GM19397 (cell line): ENCODE results near the gene HOXB1.
A peak's percentile ranks its signal among the peaks of the same experiment; 100 is the strongest.
"Not testable (repeated sequence)": the region's sequence is repeated elsewhere in the genome, so short reads cannot be mapped to it uniquely, and the experiment has no call there.

ENCODE experiments used
- ATAC-seq: cut with Tn5 transposase; IDR thresholded peaks from one replicate; pipeline ENCODE4 v1.9.1; 2021; ENCODE audit warnings: mild to moderate bottlenecking, moderate library complexity; ENCODE audit not compliant: unreplicated experiment

Gene HOXB1

DNA sequence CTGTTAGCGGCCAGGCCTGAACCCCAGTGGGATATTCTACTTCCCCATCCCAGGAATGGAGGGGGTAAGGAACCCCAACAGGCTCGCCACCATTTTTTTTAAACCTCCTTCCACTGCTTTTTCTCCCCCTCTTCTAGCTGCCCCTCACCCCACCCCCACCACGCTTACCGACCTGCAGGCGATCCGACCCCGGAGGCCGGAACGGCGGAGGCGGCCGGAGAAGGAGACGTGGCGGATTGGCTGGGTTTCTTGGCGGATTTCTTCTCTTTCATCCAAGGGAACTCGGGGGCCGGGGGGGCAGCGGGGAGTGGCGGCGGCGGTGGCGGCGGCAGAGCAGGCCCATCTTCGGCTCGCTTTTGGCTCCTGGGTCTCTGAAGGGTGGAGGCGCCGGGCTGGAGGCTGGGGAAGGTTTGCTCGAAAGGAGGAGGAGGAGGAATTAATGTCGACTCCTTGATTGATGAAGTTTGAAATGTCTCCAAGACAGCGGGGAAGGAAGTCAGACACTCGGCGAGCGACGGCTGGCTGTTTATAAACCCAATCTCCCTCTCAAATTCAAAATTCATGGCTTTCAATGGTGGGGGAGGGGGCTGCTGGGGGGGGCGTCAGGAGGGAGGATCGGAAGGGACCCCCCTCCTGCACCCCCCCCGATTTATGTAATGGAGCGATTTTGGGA, 13.7 kb upstream of the HOXB1 start:
- ATAC-seq: no peak

GRCh38 chr17:48543854-48544348, 13.1 kb upstream of the HOXB1 start:
- ATAC-seq: no peak

- ATAC-seq: peak; percentile 61
Measured at GRCh38 chr17:48543107-48543853, 12.5 kb upstream of the HOXB1 start.

DNA sequence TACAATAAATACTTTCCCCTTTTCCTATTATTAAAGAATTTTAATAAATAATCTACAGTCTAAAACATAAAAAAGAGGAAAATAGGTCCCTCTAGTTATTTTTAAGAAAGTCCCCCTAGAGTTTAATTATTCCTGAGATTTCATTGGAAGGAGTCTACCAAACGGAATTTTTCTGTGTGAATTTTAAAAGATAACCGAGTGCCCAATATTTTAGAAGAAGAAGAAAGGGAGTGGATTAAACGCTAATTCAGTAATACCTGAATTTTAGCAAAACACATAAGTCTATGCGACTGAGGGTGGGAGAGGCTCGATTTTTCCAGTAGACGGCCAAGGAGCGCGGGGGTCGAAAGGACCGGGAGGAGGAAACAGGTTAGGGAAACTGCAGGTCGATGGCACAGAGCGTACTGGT, 11.9 kb upstream of the HOXB1 start:
- ATAC-seq: no peak

DNA sequence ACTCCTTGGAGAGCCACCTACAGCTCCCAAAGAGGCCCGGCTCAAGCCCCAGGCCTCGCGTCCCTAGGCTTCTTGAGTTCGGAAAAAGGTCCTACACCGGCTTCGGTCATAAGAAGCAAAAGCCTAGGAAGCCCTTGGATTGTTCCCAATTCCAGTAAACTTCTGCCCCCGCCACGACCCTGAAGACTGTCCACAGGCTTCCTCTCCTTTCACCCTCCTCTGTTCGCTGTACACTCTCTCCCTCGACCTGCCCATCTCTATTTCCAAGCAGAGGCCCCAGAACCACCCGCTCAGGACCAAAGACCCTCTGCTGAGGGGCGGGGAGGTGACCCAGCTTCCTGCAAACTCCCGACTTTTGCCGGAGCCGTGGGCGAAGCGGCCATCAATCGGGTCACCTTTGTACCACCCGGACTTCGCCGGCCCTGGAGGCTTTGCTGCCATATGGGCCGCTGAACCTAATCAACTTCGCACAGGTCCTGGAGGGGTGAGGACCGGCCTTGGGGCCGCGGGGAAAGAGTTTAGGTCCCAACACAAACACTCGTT, 11.4 kb upstream of the HOXB1 start:
- no peak for ATAC-seq

GRCh38 chr17:48541577-48542113, 10.8 kb upstream of the HOXB1 start:
- no peak for ATAC-seq

- ATAC-seq: no peak
Measured at GRCh38 chr17:48541036-48541576, 10.3 kb upstream of the HOXB1 start.

GRCh38 chr17:48540213-48540612, 9.4 kb upstream of the HOXB1 start:
- ATAC-seq: no peak

GRCh38 chr17:48539177-48539576, 8.4 kb upstream of the HOXB1 start:
- no peak for ATAC-seq

- ATAC-seq: no peak
Measured at GRCh38 chr17:48537316-48537715, 6.5 kb upstream of the HOXB1 start.

DNA sequence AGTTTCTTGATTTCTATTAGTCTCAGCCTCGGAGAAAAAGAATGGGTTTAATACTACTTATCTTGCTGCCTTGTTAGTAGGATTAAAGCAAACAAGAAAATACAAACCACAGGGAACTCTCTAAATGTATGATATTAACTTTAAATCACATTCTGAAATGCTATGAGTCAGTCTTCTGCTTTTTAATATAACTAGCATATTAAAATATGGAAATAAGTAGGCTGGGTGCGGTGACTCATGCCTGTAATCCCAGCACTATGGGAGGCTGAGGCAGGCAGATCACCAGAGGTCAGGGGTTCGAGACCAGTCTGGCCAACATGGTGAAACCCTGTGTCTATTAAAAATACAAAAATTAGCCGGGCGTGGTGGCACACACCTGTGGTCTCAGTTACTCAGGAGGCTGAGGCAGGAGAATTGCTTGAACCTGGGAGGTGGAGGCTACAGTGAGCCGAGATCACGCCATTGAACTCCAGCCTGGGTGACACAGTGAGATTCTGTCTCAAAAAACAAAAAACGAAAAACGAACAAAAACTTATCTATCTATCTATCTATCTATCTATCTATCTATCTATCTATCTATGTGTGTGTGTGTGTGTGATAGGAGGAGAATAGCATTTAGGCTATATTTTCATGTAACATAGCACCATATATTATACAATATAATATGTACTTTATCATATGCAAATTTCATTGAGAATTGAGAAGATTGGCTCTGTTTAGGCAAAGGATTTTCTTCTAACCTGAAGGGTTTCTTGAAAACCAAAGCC, 5.2 kb upstream of the HOXB1 start:
- not testable (repeated sequence) for ATAC-seq

- no peak for ATAC-seq
Measured at GRCh38 chr17:48532261-48532660, 1.4 kb upstream of the HOXB1 start.

GRCh38 chr17:48530208-48530886, 464 bp downstream of the HOXB1 start:
- ATAC-seq: no peak

DNA sequence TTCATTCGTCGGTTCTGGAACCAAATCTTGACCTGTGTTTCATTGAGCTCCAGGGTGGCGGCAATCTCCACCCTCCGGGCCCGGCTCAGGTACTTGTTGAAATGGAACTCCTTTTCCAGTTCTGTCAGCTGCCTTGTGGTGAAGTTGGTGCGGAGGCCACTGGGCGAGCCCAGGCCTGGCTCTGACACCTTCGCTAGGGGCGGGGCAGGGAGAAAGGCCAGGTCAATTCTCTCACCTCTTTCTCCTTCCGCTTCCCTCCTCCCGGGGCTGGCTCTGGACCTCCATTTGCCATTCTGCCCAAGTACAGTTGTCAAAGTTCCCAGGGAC, 1.2 kb downstream of the HOXB1 start:
- ATAC-seq: no peak

- no peak for ATAC-seq
Measured at GRCh38 chr17:48528936-48529682, 1.7 kb downstream of the HOXB1 start.

- no peak for ATAC-seq
Measured at GRCh38 chr17:48528153-48528935, 2.5 kb downstream of the HOXB1 start.

DNA sequence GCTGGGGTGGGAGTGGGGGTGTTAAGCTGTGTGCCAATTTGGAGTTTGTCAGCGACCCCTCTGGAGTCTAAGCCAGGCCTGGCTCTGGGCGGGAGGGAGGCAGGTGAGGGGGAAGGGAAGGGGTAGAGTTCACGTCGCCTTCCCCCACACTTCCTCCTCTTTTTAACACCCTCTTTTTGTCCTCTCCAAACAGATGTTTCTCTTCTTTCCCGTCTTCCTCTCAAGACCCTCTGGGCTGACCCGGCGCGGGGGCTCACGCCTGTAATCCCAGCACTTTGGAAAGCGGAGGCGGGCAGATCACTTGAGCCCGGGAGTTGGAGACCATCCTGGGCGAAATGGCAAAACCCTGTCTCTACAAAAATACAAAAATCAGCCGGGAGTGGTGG, 3.3 kb downstream of the HOXB1 start:
- ATAC-seq: no peak

- ATAC-seq: no peak
Measured at GRCh38 chr17:48526608-48527546, 3.9 kb downstream of the HOXB1 start.
